Aorta (tissue), 5 donors: ENCODE results near the gene WFDC12. TPM values are rescaled to one million over a fixed set of nuclear protein-coding genes. Genes with fewer than 3 reads are reported as not detected.

Experiments
- ATAC-seq: fragments of 200-7000 bp; cut with Tn5 transposase; one replicate; pipeline ENCODE4 v1.9.1; 2022; ENCODE audit warnings: moderate library complexity; ENCODE audit not compliant: low FRiP score
- DNase-seq, 2 donors: peaks; one replicate each; pipeline ENCODE4 v3.0.0-alpha.2; 2020
- H3K27ac ChIP-seq, 2 donors: one replicate each; pipeline ENCODE4 v1.5.1; 2013; ENCODE audit warnings: low read length in 2 of 2, mild to moderate bottlenecking in 2 of 2, moderate library complexity in 2 of 2, control low read depth in 1 of 2, inconsistent platforms in 1 of 2, low read depth in 1 of 2
- H3K27me3 ChIP-seq, 2 donors: one replicate each; pipeline ENCODE4 v1.6.1; 2013; ENCODE audit warnings: control low read depth in 1 of 2, low read length in 1 of 2, mild to moderate bottlenecking in 1 of 2, moderate library complexity in 1 of 2; ENCODE audit not compliant: insufficient read depth in 2 of 2, control insufficient read depth in 1 of 2
- H3K36me3 ChIP-seq, 2 donors: one replicate each; pipeline ENCODE4 v1.6.1; 2013; ENCODE audit warnings: control low read depth in 1 of 2, low read length in 1 of 2, mild to moderate bottlenecking in 1 of 2; ENCODE audit not compliant: insufficient read depth in 2 of 2, control insufficient read depth in 1 of 2
- H3K4me1 ChIP-seq, 2 donors: one replicate each; pipeline ENCODE4 v1.6.1; 2013; ENCODE audit warnings: low read length in 2 of 2, control low read depth in 1 of 2, mild to moderate bottlenecking in 1 of 2, moderate library complexity in 1 of 2; ENCODE audit not compliant: insufficient read depth in 2 of 2, control insufficient read depth in 1 of 2
- H3K4me3 ChIP-seq, 2 donors: one replicate each; pipeline ENCODE4 v1.5.1; 2013; ENCODE audit warnings: low read length in 2 of 2, control low read depth in 1 of 2, mild to moderate bottlenecking in 1 of 2
- H3K9me3 ChIP-seq: one replicate; pipeline ENCODE4 v1.6.1; 2013; ENCODE audit warnings: mild to moderate bottlenecking, low read length; ENCODE audit not compliant: control insufficient read depth
- WGBS, 2 donors: extraction: QIAGEN DNeasy Blood & Tissue Kit; methylation state at CpG; one replicate each; pipeline ENCODE4 v1.1.7; 2013; 5-methylcytosine and 5-hydroxymethylcytosine counted together
- intact Hi-C, 2 donors: fragments of 100-400 bp; cut with DNase I; formaldehyde crosslinking; loops; one replicate each; pipeline versions ENCODE4 v1.14.2 to v1.15.0; 2022
- polyA plus RNA-seq, 2 donors: library from polyadenylated mRNA; stranded (reverse); fragments of 200-250 nt; gene quantifications; one replicate each; pipeline ENCODE4 v1.2.3, GENCODE V29; 2013
- total RNA-seq, 2 donors: library from RNA; stranded (reverse); fragmentation: NEBNext Ultra II Directional; extraction: Animal tissue kit (Norgen Biotek cat#: 25700); gene quantifications; one replicate each; pipeline ENCODE4 v1.2.1, GENCODE V29; 2021
- donor health status: healthy with polysubstance abuse.
- donor health status: Bipolar disorder and iron deficiency.
- donor health status: DM: no; HTN: no; CAD: no.
- donor health status: DM: no; HTN: no; CAD: no.
- donor health status: DM: yes; HTN: yes; CAD: no.

The WFDC12 gene
- total and polyA plus RNA-seq, 4 donors = not detected

GRCh38 chr20:45111799-45112471, 12.3 kb downstream of the WFDC12 start:
- no peak for ATAC-seq
- intact Hi-C loops = no loop called here
- Histone ChIP-seq H3K4me1 (no peaks in the 10 kb centered on the region), H3K9me3 (no peaks in the 10 kb centered on the region), H3K27me3 (no peaks in the 10 kb centered on the region), H3K27ac (no peak overlapping the region), H3K36me3 (no peaks in the 10 kb centered on the region), H3K4me3 (no peak overlapping the region)
- WGBS, 2 donors = 37 to 43% methylated on average over 17 of the region's 17 CpGs
- no peak for DNase-seq

GRCh38 chr20:45111285-45111684, 13.0 kb downstream of the WFDC12 start:
- H3K4me1 ChIP-seq = no peaks in the 10 kb centered on the region
- H3K36me3 ChIP-seq = no peaks in the 10 kb centered on the region
- no peak overlapping the region for H3K4me3 ChIP-seq
- H3K27ac ChIP-seq = no peak overlapping the region
- intact Hi-C loops = no loop called here
- DNase-seq = no peak
- ATAC-seq = no peak
- H3K9me3 ChIP-seq = no peaks in the 10 kb centered on the region
- H3K27me3 ChIP-seq = no peaks in the 10 kb centered on the region
- WGBS, 2 donors = 57 to 60% methylated on average over 11 of the region's 11 CpGs

GRCh38 chr20:45110301-45110700, 14.0 kb downstream of the WFDC12 start:
- Histone ChIP-seq H3K27ac (no peak overlapping the region), H3K9me3 (no peaks in the 10 kb centered on the region), H3K4me1 (no peaks in the 10 kb centered on the region), H3K4me3 (no peak overlapping the region), H3K27me3 (no peaks in the 10 kb centered on the region), H3K36me3 (no peaks in the 10 kb centered on the region)
- DNase-seq (no peak), ATAC-seq (no peak)
- WGBS, 2 donors = 89 to 91% methylated on average over 11 of the region's 11 CpGs
- intact Hi-C loops = no loop called here

GRCh38 chr20:45109634-45110033, 14.6 kb downstream of the WFDC12 start:
- Histone ChIP-seq H3K4me3 (no peak overlapping the region), H3K36me3 (no peaks in the 10 kb centered on the region), H3K27ac (no peak overlapping the region), H3K27me3 (no peaks in the 10 kb centered on the region), H3K4me1 (no peaks in the 10 kb centered on the region), H3K9me3 (no peaks in the 10 kb centered on the region)
- intact Hi-C loops = no loop called here
- ATAC-seq = no peak
- WGBS, 2 donors = 79 to 83% methylated on average over 8 of the region's 8 CpGs
- no peak for DNase-seq

- no peak overlapping the region for H3K27ac ChIP-seq
- H3K4me1 ChIP-seq = no peaks in the 10 kb centered on the region
- intact Hi-C loops = no loop called here
- no peaks in the 10 kb centered on the region for H3K27me3 ChIP-seq
- no peaks in the 10 kb centered on the region for H3K9me3 ChIP-seq
- H3K4me3 ChIP-seq = no peak overlapping the region
- no peaks in the 10 kb centered on the region for H3K36me3 ChIP-seq
- 84 to 88% methylated on average over 2 of the region's 2 CpGs for WGBS, 2 donors
- DNase-seq = no peak
- no peak for ATAC-seq
Observed at GRCh38 chr20:45105317-45105716, 18.9 kb downstream of the WFDC12 start.

GRCh38 chr20:45104786-45105185, 19.5 kb downstream of the WFDC12 start:
- no peak for ATAC-seq
- Histone ChIP-seq H3K4me3 (no peak overlapping the region), H3K36me3 (no peaks in the 10 kb centered on the region), H3K27me3 (no peaks in the 10 kb centered on the region), H3K9me3 (no peaks in the 10 kb centered on the region), H3K27ac (no peak overlapping the region), H3K4me1 (no peaks in the 10 kb centered on the region)
- 35 to 37% methylated on average over 5 of the region's 5 CpGs for WGBS, 2 donors
- DNase-seq = no peak
- intact Hi-C loops = no loop called here

- H3K4me1 ChIP-seq = no peaks in the 10 kb centered on the region
- WGBS, 2 donors = 75 to 79% methylated on average over 2 of the region's 2 CpGs
- H3K9me3 ChIP-seq = no peaks in the 10 kb centered on the region
- H3K36me3 ChIP-seq = no peaks in the 10 kb centered on the region
- intact Hi-C loops = no loop called here
- no peak overlapping the region for H3K27ac ChIP-seq
- no peak overlapping the region for H3K4me3 ChIP-seq
- H3K27me3 ChIP-seq = peaks cover 0 to 3% of the 10 kb centered on the region in 2 donors
- ATAC-seq (no peak), DNase-seq (no peak)
Observed at GRCh38 chr20:45103072-45103471, 21.2 kb downstream of the WFDC12 start.

GRCh38 chr20:45101333-45101850, 22.9 kb downstream of the WFDC12 start:
- intact Hi-C loops = no loop called here
- Histone ChIP-seq H3K4me3 (no peak overlapping the region), H3K27ac (no peak overlapping the region), H3K36me3 (no peaks in the 10 kb centered on the region), H3K4me1 (no peaks in the 10 kb centered on the region), H3K9me3 (no peaks in the 10 kb centered on the region), H3K27me3 (peaks cover 0 to 3% of the 10 kb centered on the region in 2 donors)
- ATAC-seq (no peak), DNase-seq (no peak)
- 72 to 75% methylated on average over 6 of the region's 6 CpGs for WGBS, 2 donors

- no peak for ATAC-seq
- WGBS, 2 donors = 9 to 10% methylated on average over 32 to 38 of the region's 38 CpGs
- Histone ChIP-seq H3K4me1 (no peaks in the 10 kb centered on the region), H3K36me3 (no peaks in the 10 kb centered on the region), H3K4me3 (no peak within 1 kb of the TSS), H3K27me3 (peaks cover 0 to 3% of the 10 kb centered on the region in 2 donors), H3K27ac (no peak within 1 kb of the TSS), H3K9me3 (no peaks in the 10 kb centered on the region)
- no peak for DNase-seq
- intact Hi-C loops = no loop called here
Observed at GRCh38 chr20:45100563-45101245, 23.6 kb downstream of the WFDC12 start, which contains the start of gene KCNS1. KCNS1 (minus strand) TSS chr20:45101127; CDS start chr20:45099236, 1,891 bp downstream.
